ENCODE measurements around the gene KCNQ1. TPM values are rescaled to one million over a fixed set of nuclear protein-coding genes. Genes with fewer than 3 reads are reported as not detected.

The KCNQ1 gene
- total RNA-seq, 2 experiments from 2014 or later = 24.2 to 26.6 TPM

DNA sequence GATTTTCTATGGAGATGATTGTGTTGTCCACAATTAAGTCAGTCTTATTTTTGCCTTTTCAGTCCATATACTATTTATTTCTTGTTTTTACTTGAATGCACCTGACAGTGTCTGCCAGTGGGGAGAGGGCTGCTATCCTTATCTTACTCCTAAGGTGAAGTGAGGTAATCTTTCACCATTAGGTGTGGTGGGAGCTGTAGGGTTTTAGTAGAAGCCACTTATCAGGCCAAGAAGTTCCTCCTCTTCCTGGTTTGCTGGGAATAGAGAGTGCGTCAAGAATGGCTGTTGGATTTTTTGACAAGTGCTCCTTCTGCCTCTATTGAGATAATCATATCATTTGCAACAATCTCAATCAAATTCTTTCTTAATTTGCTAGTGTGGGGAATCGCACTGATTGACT is 108.4 kb downstream of the KCNQ1 start:
- H3K4me1 Mint-ChIP-seq = peaks cover 2% of the 10 kb centered on the region
- ATAC-seq (ENCODE audit: low read depth) = no peak
- no peak overlapping the region for H3K4me3 Mint-ChIP-seq

GRCh38 chr11:2553886-2554285 is 109.1 kb downstream of the KCNQ1 start:
- Mint-ChIP-seq H3K4me3 (no peak overlapping the region), H3K36me3 (no peaks in the 10 kb centered on the region), H3K27ac (no peak overlapping the region), H3K9me3 (no peaks in the 10 kb centered on the region), H3K27me3 (no peaks in the 10 kb centered on the region), H3K4me1 (peaks cover 2% of the 10 kb centered on the region)
- ATAC-seq (ENCODE audit: low read depth) = no peak
- DNase-seq = peak; percentile 16
- POLR2A ChIA-PET = no interaction called here

More for the DNA sequence above, 108.4 kb downstream of the KCNQ1 start:
- Mint-ChIP-seq H3K27me3 (no peaks in the 10 kb centered on the region), H3K27ac (no peak overlapping the region), H3K36me3 (no peaks in the 10 kb centered on the region), H3K9me3 (no peaks in the 10 kb centered on the region)
- no peak for DNase-seq
- POLR2A ChIA-PET = no interaction called here

GRCh38 chr11:2554338-2555207 is 109.8 kb downstream of the KCNQ1 start:
- POLR2A ChIA-PET = no interaction called here
- H3K27ac Mint-ChIP-seq = no peak overlapping the region
- H3K4me3 Mint-ChIP-seq = no peak overlapping the region
- ATAC-seq (ENCODE audit: low read depth) (no peak), DNase-seq (no peak)
- H3K9me3 Mint-ChIP-seq = no peaks in the 10 kb centered on the region
- H3K36me3 Mint-ChIP-seq = no peaks in the 10 kb centered on the region
- H3K4me1 Mint-ChIP-seq = peaks cover 2% of the 10 kb centered on the region
- H3K27me3 Mint-ChIP-seq = no peaks in the 10 kb centered on the region

- POLR2A ChIA-PET = no interaction called here
- Mint-ChIP-seq H3K27ac (no peak overlapping the region), H3K4me3 (no peak overlapping the region), H3K27me3 (no peaks in the 10 kb centered on the region), H3K4me1 (peaks cover 2% of the 10 kb centered on the region), H3K9me3 (no peaks in the 10 kb centered on the region), H3K36me3 (no peaks in the 10 kb centered on the region)
- no peak for ATAC-seq (ENCODE audit: low read depth)
- peak; percentile 13 for DNase-seq
These were observed 110.5 kb downstream of the KCNQ1 start for GRCh38 chr11:2555336-2555735.

GRCh38 chr11:2555891-2556290 is 111.1 kb downstream of the KCNQ1 start:
- H3K4me3 Mint-ChIP-seq = no peak overlapping the region
- ATAC-seq (ENCODE audit: low read depth) = no peak
- POLR2A ChIA-PET = no interaction called here
- no peak for DNase-seq
- no peaks in the 10 kb centered on the region for H3K36me3 Mint-ChIP-seq
- peaks cover 2% of the 10 kb centered on the region for H3K4me1 Mint-ChIP-seq
- no peaks in the 10 kb centered on the region for H3K27me3 Mint-ChIP-seq
- H3K27ac Mint-ChIP-seq = no peak overlapping the region
- H3K9me3 Mint-ChIP-seq = no peaks in the 10 kb centered on the region

- no peaks in the 10 kb centered on the region for H3K36me3 Mint-ChIP-seq
- no peak overlapping the region for H3K4me3 Mint-ChIP-seq
- H3K4me1 Mint-ChIP-seq = no peaks in the 10 kb centered on the region
- ATAC-seq (ENCODE audit: low read depth) (no peak), DNase-seq (no peak)
- H3K27me3 Mint-ChIP-seq = no peaks in the 10 kb centered on the region
- no peak overlapping the region for H3K27ac Mint-ChIP-seq
- H3K9me3 Mint-ChIP-seq = no peaks in the 10 kb centered on the region
- POLR2A ChIA-PET = no interaction called here
These were observed 112.6 kb downstream of the KCNQ1 start for GRCh38 chr11:2557381-2557780.

DNA sequence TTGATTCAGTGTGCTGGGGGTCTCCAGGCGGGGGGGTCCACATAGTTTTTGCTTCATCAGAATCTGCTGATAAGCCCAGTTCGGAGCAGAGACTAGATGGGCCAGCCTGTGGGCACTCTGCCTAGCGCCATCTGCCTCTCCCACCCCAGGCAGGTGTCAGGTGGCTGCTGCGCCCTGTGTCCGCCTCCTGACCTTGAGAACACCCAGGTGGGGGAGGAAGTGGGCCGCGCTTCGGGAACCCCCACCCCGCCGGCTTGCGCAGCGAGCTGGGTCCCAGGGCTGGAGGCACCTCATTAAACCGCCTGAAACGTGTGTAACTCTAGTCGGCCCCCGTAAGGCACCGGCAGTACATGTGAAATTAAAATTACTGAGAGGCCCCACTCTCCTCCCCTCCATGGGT is 113.6 kb downstream of the KCNQ1 start:
- Mint-ChIP-seq H3K4me3 (no peak overlapping the region), H3K36me3 (no peaks in the 10 kb centered on the region), H3K9me3 (no peaks in the 10 kb centered on the region), H3K27me3 (no peaks in the 10 kb centered on the region), H3K27ac (no peak overlapping the region), H3K4me1 (no peaks in the 10 kb centered on the region)
- DNase-seq = no peak
- POLR2A ChIA-PET = no interaction called here
- ATAC-seq (ENCODE audit: low read depth) = no peak

GRCh38 chr11:2558861-2559526 is 114.2 kb downstream of the KCNQ1 start:
- no peaks in the 10 kb centered on the region for H3K9me3 Mint-ChIP-seq
- ATAC-seq (ENCODE audit: low read depth) = no peak
- no peaks in the 10 kb centered on the region for H3K27me3 Mint-ChIP-seq
- no peaks in the 10 kb centered on the region for H3K36me3 Mint-ChIP-seq
- H3K4me1 Mint-ChIP-seq = no peaks in the 10 kb centered on the region
- POLR2A ChIA-PET = no interaction called here
- no peak for DNase-seq
- no peak overlapping the region for H3K27ac Mint-ChIP-seq
- no peak overlapping the region for H3K4me3 Mint-ChIP-seq

GRCh38 chr11:2559527-2560311 is 114.9 kb downstream of the KCNQ1 start:
- Mint-ChIP-seq H3K36me3 (no peaks in the 10 kb centered on the region), H3K4me3 (no peak overlapping the region), H3K4me1 (no peaks in the 10 kb centered on the region), H3K27me3 (no peaks in the 10 kb centered on the region), H3K9me3 (no peaks in the 10 kb centered on the region), H3K27ac (no peak overlapping the region)
- POLR2A ChIA-PET = no interaction called here
- ATAC-seq (ENCODE audit: low read depth) = no peak
- peak; percentile 28 for DNase-seq

- ATAC-seq (ENCODE audit: low read depth) (no peak), DNase-seq (peak; percentile 24)
- Mint-ChIP-seq H3K27ac (no peak overlapping the region), H3K27me3 (no peaks in the 10 kb centered on the region), H3K4me1 (no peaks in the 10 kb centered on the region), H3K36me3 (no peaks in the 10 kb centered on the region), H3K9me3 (no peaks in the 10 kb centered on the region), H3K4me3 (no peak overlapping the region)
- POLR2A ChIA-PET = no interaction called here
These were observed 117.1 kb downstream of the KCNQ1 start for GRCh38 chr11:2561696-2562581.

DNA sequence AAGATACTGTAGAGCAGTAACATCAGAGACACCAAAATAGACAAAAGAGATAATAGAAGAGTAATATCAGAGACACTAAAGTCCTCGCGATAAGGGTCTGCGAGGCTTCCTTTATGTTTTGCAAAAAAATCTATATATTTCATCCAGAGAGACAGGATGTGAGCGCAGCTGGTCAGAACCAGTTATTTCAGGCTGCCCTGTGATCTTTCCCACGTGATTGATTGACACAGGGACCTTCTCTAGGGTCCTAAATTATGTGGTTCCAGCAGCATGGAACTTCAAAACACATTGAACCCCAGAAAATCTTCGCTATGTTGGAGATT is 118.0 kb downstream of the KCNQ1 start:
- H3K36me3 Mint-ChIP-seq = no peaks in the 10 kb centered on the region
- DNase-seq (no peak), ATAC-seq (ENCODE audit: low read depth) (no peak)
- no peak overlapping the region for H3K4me3 Mint-ChIP-seq
- no peak overlapping the region for H3K27ac Mint-ChIP-seq
- POLR2A ChIA-PET = no interaction called here
- no peaks in the 10 kb centered on the region for H3K4me1 Mint-ChIP-seq
- no peaks in the 10 kb centered on the region for H3K27me3 Mint-ChIP-seq
- H3K9me3 Mint-ChIP-seq = no peaks in the 10 kb centered on the region

DNA sequence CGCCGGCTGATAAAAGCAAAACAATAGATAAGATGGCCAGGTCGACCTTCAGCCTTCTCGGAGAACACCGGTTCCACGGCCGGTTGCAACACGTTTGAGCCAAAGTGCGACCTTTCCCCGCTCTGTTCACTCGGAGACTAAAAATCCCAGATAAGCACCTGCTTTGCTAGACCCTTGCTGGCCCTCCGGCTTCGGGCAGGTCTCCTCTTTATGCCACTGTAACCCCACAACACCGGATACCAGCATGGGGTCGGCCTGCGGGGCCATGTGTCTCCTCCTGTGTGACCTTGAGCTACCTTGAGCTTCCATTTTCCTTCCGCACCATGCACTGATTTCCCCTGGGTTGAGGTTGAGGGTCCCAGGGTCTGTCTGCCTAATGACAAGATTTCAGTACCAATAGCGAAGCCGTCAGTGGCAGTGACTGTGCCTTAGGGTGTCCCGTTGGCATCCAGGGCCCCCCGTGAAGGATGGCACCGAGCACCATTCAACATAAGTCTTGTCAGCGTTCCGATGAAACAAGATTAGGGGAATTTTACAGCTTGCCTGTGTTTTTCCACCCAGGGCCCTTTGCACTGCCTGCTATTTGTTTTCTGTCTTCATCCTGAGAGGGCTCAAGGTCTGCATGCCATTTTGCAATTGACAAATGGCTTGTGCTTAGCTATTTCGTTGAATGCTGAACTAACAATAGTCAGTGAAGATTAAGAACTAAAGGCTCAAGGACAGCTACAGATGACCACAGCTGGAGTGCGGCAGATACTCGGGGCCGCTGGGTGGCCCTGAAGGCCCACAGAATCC is 118.6 kb downstream of the KCNQ1 start:
- POLR2A ChIA-PET = no interaction called here
- no peaks in the 10 kb centered on the region for H3K27me3 Mint-ChIP-seq
- ATAC-seq (ENCODE audit: low read depth) (no peak), DNase-seq (peak; percentile 15)
- H3K4me1 Mint-ChIP-seq = no peaks in the 10 kb centered on the region
- H3K27ac Mint-ChIP-seq = no peak overlapping the region
- H3K9me3 Mint-ChIP-seq = no peaks in the 10 kb centered on the region
- no peak overlapping the region for H3K4me3 Mint-ChIP-seq
- no peaks in the 10 kb centered on the region for H3K36me3 Mint-ChIP-seq
